OCI-LY1 (cell line): ENCODE data around the gene MRGPRE.

Source experiments
- H2AFZ ChIP-seq: fragments of 200-600 bp; sonication (generic), shearing (Covaris generic); 2 replicates; pipeline ENCODE4 v1.6.0; 2014; ENCODE audit warnings: antibody characterized with exemption, mild to moderate bottlenecking, low read length
- H3F3A ChIP-seq: fragments of 200-600 bp; sonication (generic), shearing (Covaris generic); 2 replicates; pipeline ENCODE4 v1.6.0; 2014; ENCODE audit warnings: mild to moderate bottlenecking, antibody characterized with exemption, low read length, moderate library complexity; ENCODE audit not compliant: insufficient read depth
- H3K27ac ChIP-seq: fragments of 200-600 bp; sonication (generic); 2 replicates; pipeline ENCODE4 v1.5.1; 2014; ENCODE audit warnings: low read length, mixed run types, mild to moderate bottlenecking, low read depth; ENCODE audit not compliant: poor library complexity, severe bottlenecking
- H3K27me3 ChIP-seq: fragments of 200-600 bp; sonication (generic); 2 replicates; pipeline ENCODE4 v1.6.0; 2014; ENCODE audit warnings: antibody characterized with exemption, mild to moderate bottlenecking, low read length, moderate library complexity; ENCODE audit not compliant: insufficient read depth
- H3K36me3 ChIP-seq: fragments of 200-600 bp; sonication (generic); 2 replicates; pipeline ENCODE4 v1.6.1; 2014; ENCODE audit warnings: mild to moderate bottlenecking, antibody characterized with exemption, low read length, moderate library complexity, mixed read lengths; ENCODE audit not compliant: insufficient read depth
- H3K4me1 ChIP-seq: fragments of 200-600 bp; sonication (generic); 2 replicates; pipeline ENCODE4 v1.5.1; 2014; ENCODE audit warnings: mild to moderate bottlenecking, low read length, moderate library complexity; ENCODE audit not compliant: insufficient read depth, severe bottlenecking
- H3K4me2 ChIP-seq: fragments of 200-600 bp; sonication (generic), shearing (Covaris generic); 2 replicates; pipeline ENCODE4 v1.6.1; 2014; ENCODE audit warnings: low read length
- H3K4me3 ChIP-seq: fragments of 200-600 bp; sonication (generic); 2 replicates; pipeline ENCODE4 v1.5.1; 2014; ENCODE audit warnings: low read length, low read depth, mild to moderate bottlenecking, mixed read lengths; ENCODE audit not compliant: poor library complexity, severe bottlenecking
- H3K79me2 ChIP-seq: fragments of 200-600 bp; shearing (Covaris generic); 2 replicates; pipeline ENCODE4 v1.6.1; 2016; ENCODE audit warnings: mixed run types, low read length, mixed read lengths; ENCODE audit not compliant: insufficient read depth
- H3K9ac ChIP-seq: fragments of 200-600 bp; sonication (generic), shearing (Covaris generic); 2 replicates; pipeline ENCODE4 v1.6.1; 2014; ENCODE audit warnings: mild to moderate bottlenecking, low read length, mixed read lengths
- H3K9me2 ChIP-seq: fragments of 200-600 bp; sonication (generic), shearing (Covaris generic); 2 replicates; pipeline ENCODE4 v1.6.1; 2014; ENCODE audit warnings: low read depth, mild to moderate bottlenecking, low read length, mixed read lengths
- H3K9me3 ChIP-seq: fragments of 200-600 bp; shearing (Covaris generic); 2 replicates; pipeline ENCODE4 v1.6.1; 2014; ENCODE audit warnings: low read length, mixed read lengths
- H4K20me1 ChIP-seq: fragments of 200-600 bp; sonication (generic), shearing (Covaris generic); 2 replicates; pipeline ENCODE4 v1.6.0; 2016; ENCODE audit warnings: mild to moderate bottlenecking, low read length; ENCODE audit not compliant: insufficient read depth
- CTCF ChIP-seq: fragments of 200-600 bp; sonication (generic), shearing (Covaris generic); IDR thresholded peaks from 2 replicates; pipeline ENCODE4 v1.5.1; 2017; ENCODE audit warnings: mild to moderate bottlenecking, antibody characterized with exemption, low read length, moderate library complexity, mixed read lengths
- EZH2 ChIP-seq: fragments of 200-600 bp; sonication (generic), shearing (Covaris generic); IDR thresholded peaks from 2 replicates; pipeline ENCODE4 v1.8.0; 2017; ENCODE audit warnings: borderline replicate concordance, mixed run types, mild to moderate bottlenecking, antibody characterized with exemption, low read length, moderate library complexity, mixed read lengths

Gene MRGPRE

GRCh38 chr11:3195251-3196160, 36.7 kb downstream of the MRGPRE start:
- no peak overlapping the region for H3K4me3 ChIP-seq
- no peak overlapping the region for H3K4me2 ChIP-seq
- no peaks in the 10 kb centered on the region for H3K27me3 ChIP-seq
- no peak overlapping the region for H2AFZ ChIP-seq
- no peaks in the 10 kb centered on the region for H3K9me3 ChIP-seq
- no peaks in the 10 kb centered on the region for H3K79me2 ChIP-seq
- H3K9ac ChIP-seq: no peak overlapping the region
- H3K9me2 ChIP-seq: no peaks in the 10 kb centered on the region
- TF ChIP-seq CTCF (no peak), EZH2 (no peak)
- H4K20me1 ChIP-seq: no peaks in the 10 kb centered on the region
- no peaks in the 10 kb centered on the region for H3K36me3 ChIP-seq
- H3F3A ChIP-seq: no peaks in the 10 kb centered on the region
- H3K27ac ChIP-seq: no peak overlapping the region
- no peaks in the 10 kb centered on the region for H3K4me1 ChIP-seq

GRCh38 chr11:3194016-3194816, 38.0 kb downstream of the MRGPRE start:
- Histone ChIP-seq H2AFZ (no peak overlapping the region), H3K27me3 (no peaks in the 10 kb centered on the region), H4K20me1 (no peaks in the 10 kb centered on the region), H3K4me3 (no peak overlapping the region), H3K9ac (no peak overlapping the region), H3K27ac (no peak overlapping the region), H3K4me1 (no peaks in the 10 kb centered on the region), H3K79me2 (no peaks in the 10 kb centered on the region), H3F3A (no peaks in the 10 kb centered on the region), H3K9me2 (no peaks in the 10 kb centered on the region), H3K9me3 (no peaks in the 10 kb centered on the region), H3K4me2 (no peak overlapping the region), H3K36me3 (no peaks in the 10 kb centered on the region)
- TF ChIP-seq CTCF (no peak), EZH2 (no peak)

GRCh38 chr11:3193373-3194015, 38.7 kb downstream of the MRGPRE start:
- Histone ChIP-seq H3K27ac (no peak overlapping the region), H3K79me2 (no peaks in the 10 kb centered on the region), H3K4me1 (no peaks in the 10 kb centered on the region), H2AFZ (no peak overlapping the region), H3K9me3 (no peaks in the 10 kb centered on the region), H3K4me3 (no peak overlapping the region), H3F3A (no peaks in the 10 kb centered on the region), H3K9ac (no peak overlapping the region), H3K9me2 (no peaks in the 10 kb centered on the region), H4K20me1 (no peaks in the 10 kb centered on the region), H3K27me3 (no peaks in the 10 kb centered on the region), H3K36me3 (no peaks in the 10 kb centered on the region), H3K4me2 (no peak overlapping the region)
- TF ChIP-seq EZH2 (no peak), CTCF (no peak)
